ENCODE measurements around the gene OR52E5.

The OR52E5 gene

GRCh38 chr11:5930614-5931013, 37.6 kb downstream of the OR52E5 start:
- no peak for TF ChIP-seq CTCF (IDR thresholded peaks at IDR 0.05; ENCODE audit: low read length, missing control alignments)
- no peak overlapping the region for H3K4me3 ChIP-seq (replicated peaks; ENCODE audit: low read depth, low read length)
- no peak for DNase-seq (ENCODE audit: low read depth)

GRCh38 chr11:5931061-5931460, 38.1 kb downstream of the OR52E5 start:
- DNase-seq (ENCODE audit: low read depth) = no peak
- no peak for TF ChIP-seq CTCF (IDR thresholded peaks at IDR 0.05; ENCODE audit: low read length, missing control alignments)
- no peak overlapping the region for H3K4me3 ChIP-seq (replicated peaks; ENCODE audit: low read depth, low read length)

GRCh38 chr11:5932671-5933070, 39.7 kb downstream of the OR52E5 start:
- no peak overlapping the region for H3K4me3 ChIP-seq (replicated peaks; ENCODE audit: low read depth, low read length)
- DNase-seq (ENCODE audit: low read depth) = no peak
- no peak for TF ChIP-seq CTCF (IDR thresholded peaks at IDR 0.05; ENCODE audit: low read length, missing control alignments)

GRCh38 chr11:5933116-5933515, 40.1 kb downstream of the OR52E5 start:
- no peak for DNase-seq (ENCODE audit: low read depth)
- TF ChIP-seq CTCF (IDR thresholded peaks at IDR 0.05; ENCODE audit: low read length, missing control alignments) = no peak

GRCh38 chr11:5937868-5938602, 45.0 kb downstream of the OR52E5 start:
- H3K4me3 ChIP-seq (replicated peaks; ENCODE audit: low read depth, low read length) = no peak overlapping the region
- TF ChIP-seq CTCF (IDR thresholded peaks at IDR 0.05; ENCODE audit: low read length, missing control alignments) = no peak
- DNase-seq (ENCODE audit: low read depth) = no peak

More at GRCh38 chr11:5933116-5933515, 40.1 kb downstream of the OR52E5 start:
- no peak overlapping the region for H3K4me3 ChIP-seq (replicated peaks; ENCODE audit: low read depth, low read length)

- no peak for DNase-seq (ENCODE audit: low read depth)
- no peak for TF ChIP-seq CTCF (IDR thresholded peaks at IDR 0.05; ENCODE audit: low read length, missing control alignments)
- H3K4me3 ChIP-seq (replicated peaks; ENCODE audit: low read depth, low read length) = no peak overlapping the region
These were observed 45.6 kb downstream of the OR52E5 start for GRCh38 chr11:5938603-5938965.

- H3K4me3 ChIP-seq (replicated peaks; ENCODE audit: low read depth, low read length) = no peak overlapping the region
- TF ChIP-seq CTCF (IDR thresholded peaks at IDR 0.05; ENCODE audit: low read length, missing control alignments) = no peak
- DNase-seq (ENCODE audit: low read depth) = no peak
These were observed 47.7 kb downstream of the OR52E5 start for GRCh38 chr11:5940748-5941147.
